Osteocyte (in vitro differentiated cells): Measurements from ENCODE around the gene BHLHA15. TPM values are rescaled to one million over a fixed set of nuclear protein-coding genes. Genes with fewer than 3 reads are reported as not detected.

ENCODE experiments used
- DNase-seq: peaks from one replicate; pipeline ENCODE4 v3.0.0; 2021; ENCODE audit warnings: mixed read lengths; ENCODE audit not compliant: unreplicated experiment; ENCODE audit errors: extremely low spot score
- H3K27ac Mint-ChIP-seq: one replicate; pipeline ENCODE4 v1.8.0; 2021; ENCODE audit warnings: mild to moderate bottlenecking, mixed read lengths; ENCODE audit not compliant: unreplicated experiment
- H3K27me3 Mint-ChIP-seq: one replicate; pipeline ENCODE4 v1.8.0; 2021; ENCODE audit warnings: mixed read lengths; ENCODE audit not compliant: unreplicated experiment
- H3K36me3 Mint-ChIP-seq: one replicate; pipeline ENCODE4 v1.8.0; 2021; ENCODE audit warnings: mixed read lengths; ENCODE audit not compliant: unreplicated experiment
- H3K4me1 Mint-ChIP-seq: one replicate; pipeline ENCODE4 v1.8.0; 2021; ENCODE audit warnings: mixed read lengths; ENCODE audit not compliant: unreplicated experiment
- H3K4me3 Mint-ChIP-seq: one replicate; pipeline ENCODE4 v1.8.0; 2021; ENCODE audit warnings: mild to moderate bottlenecking, moderate library complexity, mixed read lengths; ENCODE audit not compliant: unreplicated experiment
- H3K9me3 Mint-ChIP-seq: one replicate; pipeline ENCODE4 v1.8.0; 2021; ENCODE audit warnings: mixed read lengths; ENCODE audit not compliant: unreplicated experiment
- CTCF ChIP-seq: fragments of 200-600 bp; sonication (generic); IDR thresholded peaks from 2 replicates; pipeline ENCODE4 v1.5.0; 2021; ENCODE audit warnings: antibody characterized with exemption, mild to moderate bottlenecking, moderate library complexity
- total RNA-seq: library from RNA; stranded (reverse); gene quantifications from 2 replicates; pipeline ENCODE4 v1.2.1, GENCODE V29; 2021

The BHLHA15 gene
- total RNA-seq, 1 donor from 2014 or later: not detected

DNA sequence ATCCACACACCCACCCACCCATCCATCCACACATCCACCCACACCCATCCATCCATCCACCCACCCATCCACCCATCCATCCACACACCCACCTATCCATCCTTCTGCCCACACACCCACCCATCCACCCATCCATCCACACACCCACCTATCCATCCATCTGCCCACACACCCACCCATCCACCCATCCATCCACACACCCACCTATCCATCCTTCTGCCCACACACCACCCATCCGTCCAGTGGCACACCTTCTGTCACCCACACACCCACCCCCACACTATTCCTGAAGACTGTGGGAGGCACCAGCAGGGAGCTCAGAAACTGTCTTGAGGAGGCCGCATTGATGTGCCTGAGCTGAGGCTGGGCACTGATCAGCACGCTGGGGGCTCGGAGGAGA, 31.7 kb downstream of the BHLHA15 start:
- peaks cover 17% of the 10 kb centered on the region for H3K36me3 Mint-ChIP-seq
- no peak for DNase-seq
- no peaks in the 10 kb centered on the region for H3K27me3 Mint-ChIP-seq
- H3K9me3 Mint-ChIP-seq: no peaks in the 10 kb centered on the region
- H3K4me3 Mint-ChIP-seq: no peak overlapping the region
- no peak for TF ChIP-seq CTCF
- peaks cover 8% of the 10 kb centered on the region for H3K4me1 Mint-ChIP-seq
- H3K27ac Mint-ChIP-seq: no peak overlapping the region

DNA sequence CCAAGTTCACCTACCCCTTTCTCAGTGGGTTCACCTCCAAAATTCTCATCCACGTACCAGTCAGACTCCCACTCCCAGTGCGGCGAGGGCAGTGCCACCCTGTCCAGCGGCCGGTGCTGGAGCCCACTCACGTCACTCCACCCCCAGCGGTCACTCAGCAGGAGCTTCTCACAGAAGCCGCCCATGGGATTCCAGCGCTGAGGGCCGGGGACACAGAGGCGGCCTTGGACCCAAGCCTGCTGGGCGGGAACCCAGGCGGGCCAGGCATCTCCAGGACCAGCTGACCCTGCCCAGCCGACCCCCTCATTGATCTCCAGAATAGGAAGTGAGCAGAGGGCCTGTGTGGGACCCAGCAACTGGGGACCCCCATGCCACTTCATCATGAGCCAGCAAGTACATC, 33.6 kb downstream of the BHLHA15 start:
- no peak for TF ChIP-seq CTCF
- Mint-ChIP-seq H3K36me3 (peaks cover 15% of the 10 kb centered on the region), H3K27me3 (no peaks in the 10 kb centered on the region), H3K4me3 (no peak overlapping the region), H3K4me1 (peaks cover 2% of the 10 kb centered on the region), H3K9me3 (no peaks in the 10 kb centered on the region), H3K27ac (no peak overlapping the region)
- DNase-seq: no peak

DNA sequence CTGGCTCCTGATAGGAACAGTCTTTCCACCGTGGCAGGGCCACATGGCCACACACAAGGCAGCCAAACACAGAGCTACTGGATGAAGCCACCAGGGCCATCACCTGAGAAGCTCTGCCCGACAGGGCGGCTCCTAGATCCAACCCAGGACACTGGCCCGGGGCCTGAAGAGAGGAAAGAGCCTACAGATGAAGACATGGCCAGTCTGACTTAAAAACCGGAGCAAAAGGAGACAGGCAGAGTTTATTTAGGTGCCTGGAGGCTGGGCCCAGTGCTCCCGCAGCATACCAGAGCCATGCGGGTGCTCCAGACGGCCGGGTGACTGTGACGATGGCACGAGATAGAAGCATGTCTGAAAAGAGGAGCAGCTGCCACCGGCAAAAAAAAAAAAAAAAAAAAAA, 36.9 kb downstream of the BHLHA15 start:
- H3K4me3 Mint-ChIP-seq: no peak overlapping the region
- H3K36me3 Mint-ChIP-seq: peaks cover 7% of the 10 kb centered on the region
- peaks cover 25% of the 10 kb centered on the region for H3K4me1 Mint-ChIP-seq
- no peak overlapping the region for H3K27ac Mint-ChIP-seq
- no peak for TF ChIP-seq CTCF
- no peaks in the 10 kb centered on the region for H3K9me3 Mint-ChIP-seq
- no peak for DNase-seq
- no peaks in the 10 kb centered on the region for H3K27me3 Mint-ChIP-seq

DNA sequence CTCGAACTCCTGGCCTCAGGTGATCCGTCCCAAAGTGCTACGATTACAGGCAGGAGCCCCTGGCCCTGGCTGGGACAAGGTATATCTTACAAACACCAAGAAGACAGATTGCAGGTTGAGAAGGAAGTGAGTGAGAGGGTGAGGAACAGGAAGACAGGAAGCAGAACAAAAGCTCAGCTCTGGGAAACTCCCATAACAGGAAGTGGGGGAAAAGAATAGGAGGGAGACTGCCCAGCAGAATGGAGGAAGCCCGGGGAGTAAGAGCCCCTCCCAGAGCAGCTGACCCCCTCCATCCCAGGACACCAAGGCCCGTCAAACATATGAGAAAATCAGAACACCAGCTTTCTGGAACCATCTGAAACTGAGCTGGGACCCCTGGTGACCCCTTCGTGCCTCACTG, 37.9 kb downstream of the BHLHA15 start:
- DNase-seq: no peak
- TF ChIP-seq CTCF: no peak
- Mint-ChIP-seq H3K27ac (no peak overlapping the region), H3K27me3 (no peaks in the 10 kb centered on the region), H3K4me3 (no peak overlapping the region), H3K36me3 (peaks cover 7% of the 10 kb centered on the region), H3K9me3 (no peaks in the 10 kb centered on the region), H3K4me1 (peaks cover 28% of the 10 kb centered on the region)

- peaks cover 9% of the 10 kb centered on the region for H3K36me3 Mint-ChIP-seq
- H3K27me3 Mint-ChIP-seq: no peaks in the 10 kb centered on the region
- DNase-seq: no peak
- no peaks in the 10 kb centered on the region for H3K9me3 Mint-ChIP-seq
- TF ChIP-seq CTCF: no peak
- H3K4me3 Mint-ChIP-seq: peak overlapping the region; percentile 97
- H3K27ac Mint-ChIP-seq: no peak overlapping the region
- H3K4me1 Mint-ChIP-seq: peaks cover 28% of the 10 kb centered on the region
These were observed 39.5 kb downstream of the BHLHA15 start for GRCh38 chr7:98250789-98251188.
